BE2C (cell line): Measurements from ENCODE around the gene TMOD3.

Experiments used
- DNase-seq: peaks from one replicate; pipeline ENCODE4 v3.0.0-alpha.2; 2020
- H3K27me3 ChIP-seq: fragments of 250-450 bp; sonication (Bioruptor Pico); 2 replicates; pipeline ENCODE4 v1.5.1; 2020; ENCODE audit warnings: mild to moderate bottlenecking
- H3K36me3 ChIP-seq: fragments of 250-450 bp; sonication (Bioruptor Pico); 2 replicates; pipeline ENCODE4 v1.5.1; 2020; ENCODE audit warnings: mild to moderate bottlenecking
- H3K4me1 ChIP-seq: fragments of 250-450 bp; sonication (Bioruptor Pico); 2 replicates; pipeline ENCODE4 v1.5.1; 2020
- H3K4me3 ChIP-seq: 2 replicates; pipeline ENCODE4 v1.5.1; 2011; ENCODE audit warnings: low read depth, low read length
- H3K9me3 ChIP-seq: fragments of 250-450 bp; sonication (Bioruptor Pico); 2 replicates; pipeline ENCODE4 v1.5.1; 2020
- TF ChIP-seq, protein P1 (sequence below): IDR thresholded peaks from 2 replicates; pipeline ENCODE4 v1.5.1; 2012; ENCODE audit warnings: mild to moderate bottlenecking, low read depth, low read length

The TMOD3 gene

DNA sequence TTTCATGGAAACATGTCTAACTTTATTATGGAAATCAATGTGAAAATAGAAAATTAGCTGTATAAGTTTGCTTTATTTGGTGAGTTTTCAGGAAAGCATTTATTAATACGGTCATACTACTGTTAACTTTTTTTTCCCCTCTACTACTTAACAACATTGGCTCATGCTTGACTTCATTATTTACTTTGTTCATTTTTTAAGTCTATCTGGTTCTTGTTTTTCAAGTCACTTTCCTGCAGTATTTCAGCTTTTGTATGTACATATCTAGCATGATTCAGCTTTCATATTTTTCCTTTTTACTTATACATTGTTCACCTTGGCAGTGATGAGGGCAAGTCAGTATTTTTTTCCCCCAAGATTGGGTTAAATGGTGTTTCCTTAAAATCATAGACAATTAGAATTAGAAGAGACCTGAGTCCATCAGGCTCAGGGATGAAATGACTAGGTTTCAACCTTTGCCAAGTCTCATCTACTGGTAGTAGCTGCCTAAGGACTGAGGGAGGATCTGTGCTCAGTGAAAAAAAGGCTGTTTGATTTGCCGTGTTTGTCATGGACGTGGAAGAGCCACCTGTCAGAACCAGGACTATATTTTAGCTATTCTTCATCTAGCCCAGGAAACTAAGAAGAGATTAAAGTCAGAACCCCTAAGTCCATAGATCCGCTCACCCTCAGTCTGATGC lies 15.4 kb downstream of the TMOD3 start:
- DNase-seq = no peak
- Histone ChIP-seq H3K36me3 (no peaks in the 10 kb centered on the region), H3K27me3 (no peaks in the 10 kb centered on the region), H3K4me3 (no peak overlapping the region), H3K4me1 (peaks cover 13% of the 10 kb centered on the region), H3K9me3 (no peaks in the 10 kb centered on the region)
- TF ChIP-seq, protein P1, sequence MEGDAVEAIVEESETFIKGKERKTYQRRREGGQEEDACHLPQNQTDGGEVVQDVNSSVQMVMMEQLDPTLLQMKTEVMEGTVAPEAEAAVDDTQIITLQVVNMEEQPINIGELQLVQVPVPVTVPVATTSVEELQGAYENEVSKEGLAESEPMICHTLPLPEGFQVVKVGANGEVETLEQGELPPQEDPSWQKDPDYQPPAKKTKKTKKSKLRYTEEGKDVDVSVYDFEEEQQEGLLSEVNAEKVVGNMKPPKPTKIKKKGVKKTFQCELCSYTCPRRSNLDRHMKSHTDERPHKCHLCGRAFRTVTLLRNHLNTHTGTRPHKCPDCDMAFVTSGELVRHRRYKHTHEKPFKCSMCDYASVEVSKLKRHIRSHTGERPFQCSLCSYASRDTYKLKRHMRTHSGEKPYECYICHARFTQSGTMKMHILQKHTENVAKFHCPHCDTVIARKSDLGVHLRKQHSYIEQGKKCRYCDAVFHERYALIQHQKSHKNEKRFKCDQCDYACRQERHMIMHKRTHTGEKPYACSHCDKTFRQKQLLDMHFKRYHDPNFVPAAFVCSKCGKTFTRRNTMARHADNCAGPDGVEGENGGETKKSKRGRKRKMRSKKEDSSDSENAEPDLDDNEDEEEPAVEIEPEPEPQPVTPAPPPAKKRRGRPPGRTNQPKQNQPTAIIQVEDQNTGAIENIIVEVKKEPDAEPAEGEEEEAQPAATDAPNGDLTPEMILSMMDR = no peak

DNA sequence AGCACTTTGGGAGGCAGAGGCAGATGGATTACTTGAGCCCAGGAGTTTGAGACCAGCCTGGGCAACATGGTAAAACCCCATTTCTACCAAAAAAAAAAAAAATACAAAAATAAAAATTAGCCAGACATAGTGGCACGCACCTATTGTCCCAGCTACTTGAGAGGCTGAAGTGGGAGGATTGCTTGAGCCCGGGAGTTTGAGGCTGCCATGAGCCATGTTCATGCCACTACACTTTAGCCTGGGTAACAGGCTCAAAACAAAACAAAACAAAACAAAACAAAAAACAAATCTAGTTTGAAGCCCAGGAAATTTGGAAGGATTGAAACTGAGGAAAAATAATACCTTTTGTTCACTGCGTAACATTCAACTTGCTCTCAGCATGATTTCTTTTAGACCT lies 16.6 kb downstream of the TMOD3 start:
- Histone ChIP-seq H3K4me1 (peaks cover 13% of the 10 kb centered on the region), H3K27me3 (no peaks in the 10 kb centered on the region), H3K4me3 (no peak overlapping the region), H3K9me3 (no peaks in the 10 kb centered on the region), H3K36me3 (no peaks in the 10 kb centered on the region)
- TF ChIP-seq, protein P1 = no peak
- no peak for DNase-seq

DNA sequence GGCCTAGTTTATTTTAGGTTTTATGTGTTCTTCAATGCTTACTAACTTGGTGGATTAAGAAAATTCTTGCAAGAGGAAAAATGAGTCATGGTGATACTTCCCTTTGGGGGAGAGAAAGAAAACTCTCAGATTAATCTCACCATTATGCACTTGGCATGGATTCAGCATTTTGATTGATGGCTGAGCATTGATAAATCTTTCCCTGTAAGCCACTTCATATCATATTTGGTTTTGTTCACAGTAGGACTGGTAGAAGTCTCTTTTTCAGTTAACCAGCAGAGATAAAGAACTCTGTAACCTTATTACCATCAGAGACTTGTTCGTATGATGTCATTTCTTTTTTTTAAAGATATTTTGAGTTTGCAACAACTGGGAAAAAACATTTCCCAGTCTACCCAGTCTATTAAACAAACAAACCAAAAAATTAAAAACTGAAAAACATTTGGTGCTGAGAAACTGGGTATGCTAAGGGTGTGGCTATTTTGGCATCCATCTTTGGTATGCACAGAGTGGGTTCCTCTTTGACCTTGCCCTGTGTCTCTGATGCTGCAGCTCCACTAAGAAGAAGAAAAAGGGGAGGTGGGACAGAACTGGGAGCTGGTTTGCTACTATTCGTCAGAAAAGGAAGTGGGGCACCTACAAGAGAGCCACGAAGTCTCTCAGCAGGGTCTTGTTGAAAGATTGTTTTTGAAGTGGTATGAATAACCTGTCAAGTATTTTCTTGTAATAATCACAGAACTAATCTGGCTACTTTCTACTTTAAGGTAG lies 17.2 kb downstream of the TMOD3 start:
- H3K4me3 ChIP-seq = no peak overlapping the region
- H3K36me3 ChIP-seq = no peaks in the 10 kb centered on the region
- H3K9me3 ChIP-seq = no peaks in the 10 kb centered on the region
- no peak for DNase-seq
- peaks cover 13% of the 10 kb centered on the region for H3K4me1 ChIP-seq
- no peaks in the 10 kb centered on the region for H3K27me3 ChIP-seq
- TF ChIP-seq, protein P1 = no peak

DNA sequence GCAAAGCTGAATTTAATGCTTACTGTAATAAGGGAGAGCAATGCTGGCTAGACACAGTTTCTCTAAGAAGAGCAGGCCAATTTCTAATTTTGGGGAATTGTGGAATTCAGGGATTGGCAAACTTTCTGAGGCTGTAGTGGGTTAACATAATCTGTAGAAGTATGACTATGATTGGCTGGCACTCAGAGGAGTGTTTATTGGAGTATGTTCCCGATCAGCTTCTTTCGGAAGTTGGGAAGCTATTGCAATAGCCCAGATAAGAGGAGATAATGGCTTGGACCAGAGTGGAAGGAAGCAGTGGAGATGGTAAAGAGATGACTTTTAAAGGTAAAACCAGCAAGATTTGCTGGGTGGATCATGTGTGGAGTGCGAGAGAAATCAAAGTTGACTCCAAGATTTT lies 19.4 kb downstream of the TMOD3 start:
- no peaks in the 10 kb centered on the region for H3K9me3 ChIP-seq
- H3K4me3 ChIP-seq = no peak overlapping the region
- DNase-seq = no peak
- H3K4me1 ChIP-seq = peaks cover 13% of the 10 kb centered on the region
- no peaks in the 10 kb centered on the region for H3K27me3 ChIP-seq
- H3K36me3 ChIP-seq = no peaks in the 10 kb centered on the region
- TF ChIP-seq, protein P1 = no peak

DNA sequence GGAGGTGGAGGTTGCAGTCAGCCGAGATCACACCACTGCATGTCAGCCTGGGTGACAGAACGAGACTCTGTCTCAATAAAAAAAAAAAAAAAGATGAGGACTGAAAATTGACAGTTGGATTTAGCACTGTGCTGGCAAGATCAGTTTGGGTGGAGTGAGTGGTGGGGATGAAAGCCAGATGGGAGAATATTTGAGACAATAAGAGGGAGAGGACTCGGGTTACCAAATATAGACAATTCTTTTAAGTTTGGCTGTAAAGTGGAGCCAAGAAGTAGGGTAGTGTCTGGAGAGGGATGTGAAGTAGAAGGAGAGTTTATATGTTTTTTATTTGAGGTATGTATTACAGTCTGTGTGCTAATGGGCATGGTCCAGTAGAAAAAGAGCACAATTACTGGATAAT lies 20.4 kb downstream of the TMOD3 start:
- H3K9me3 ChIP-seq = no peaks in the 10 kb centered on the region
- H3K27me3 ChIP-seq = no peaks in the 10 kb centered on the region
- no peak overlapping the region for H3K4me3 ChIP-seq
- DNase-seq = no peak
- TF ChIP-seq, protein P1 = no peak
- peaks cover 12% of the 10 kb centered on the region for H3K4me1 ChIP-seq
- no peaks in the 10 kb centered on the region for H3K36me3 ChIP-seq

DNA sequence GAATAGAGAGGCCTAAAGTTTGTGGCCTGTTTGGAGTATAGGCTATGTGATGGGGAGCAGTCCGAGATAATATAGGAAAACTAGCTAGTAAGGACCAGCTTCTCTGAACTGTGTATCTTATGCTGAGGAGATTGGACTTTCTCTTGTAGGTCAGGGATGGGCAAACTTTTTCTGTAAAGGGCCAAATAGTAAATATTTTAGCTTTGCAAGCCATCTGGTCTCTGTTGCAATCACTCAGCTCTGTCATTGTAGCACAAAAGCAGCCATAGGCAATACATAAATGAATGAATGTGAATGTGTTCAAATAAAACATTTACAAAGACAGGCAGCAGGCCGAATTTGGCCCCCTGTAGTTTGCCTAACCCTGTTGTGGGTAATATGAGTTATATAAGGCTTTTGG lies 24.5 kb downstream of the TMOD3 start:
- TF ChIP-seq, protein P1 = no peak
- H3K36me3 ChIP-seq = no peaks in the 10 kb centered on the region

More for the DNA sequence above, 24.5 kb downstream of the TMOD3 start:
- H3K4me3 ChIP-seq = no peak overlapping the region
- no peak for DNase-seq
- no peaks in the 10 kb centered on the region for H3K27me3 ChIP-seq
- no peaks in the 10 kb centered on the region for H3K9me3 ChIP-seq
- H3K4me1 ChIP-seq = no peaks in the 10 kb centered on the region
